ENCODE data around the gene HLA-A.
A peak's percentile ranks its signal among the peaks of the same experiment; 100 is the strongest.
"Not testable (repeated sequence)": the region's sequence is repeated elsewhere in the genome, so short reads cannot be mapped to it uniquely, and the experiment has no call there.

Gene HLA-A

DNA sequence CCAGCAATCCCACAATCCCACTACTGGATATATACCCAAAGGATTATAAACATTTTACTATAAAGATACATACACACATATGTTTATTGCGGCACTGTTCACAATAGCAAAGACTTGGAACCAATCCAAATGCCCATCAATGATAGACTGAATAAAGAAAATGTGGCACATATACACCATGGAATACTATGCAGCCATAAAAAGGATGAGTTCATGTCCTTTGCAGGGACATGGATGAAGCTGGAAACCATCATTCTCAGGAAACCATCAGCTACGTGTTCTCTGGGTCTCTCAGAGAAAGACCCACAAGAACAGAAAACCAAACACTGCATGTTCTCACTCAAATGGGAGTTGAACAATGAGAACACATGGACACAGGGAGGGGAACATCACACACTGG, 21.4 kb downstream of the HLA-A start:
- FAIRE-seq: not testable (repeated sequence)

DNA sequence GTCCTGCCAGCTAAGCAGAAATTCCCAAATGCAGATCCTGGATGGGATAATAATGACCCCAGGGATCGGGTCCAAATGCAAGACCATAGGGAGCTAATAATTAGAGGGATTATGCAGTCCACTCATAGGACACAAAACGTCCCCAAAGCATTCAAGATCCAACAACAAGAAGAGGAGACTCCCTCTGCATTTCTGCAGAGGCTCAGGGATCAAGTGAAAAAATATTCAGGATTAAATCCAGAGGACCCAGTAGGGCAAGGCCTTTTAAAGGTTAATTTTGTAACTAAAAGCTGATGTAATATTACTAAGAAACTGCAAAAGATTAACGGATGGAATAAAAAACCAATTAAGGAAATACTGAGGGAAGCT, 22.2 kb downstream of the HLA-A start:
- no peak for FAIRE-seq

DNA sequence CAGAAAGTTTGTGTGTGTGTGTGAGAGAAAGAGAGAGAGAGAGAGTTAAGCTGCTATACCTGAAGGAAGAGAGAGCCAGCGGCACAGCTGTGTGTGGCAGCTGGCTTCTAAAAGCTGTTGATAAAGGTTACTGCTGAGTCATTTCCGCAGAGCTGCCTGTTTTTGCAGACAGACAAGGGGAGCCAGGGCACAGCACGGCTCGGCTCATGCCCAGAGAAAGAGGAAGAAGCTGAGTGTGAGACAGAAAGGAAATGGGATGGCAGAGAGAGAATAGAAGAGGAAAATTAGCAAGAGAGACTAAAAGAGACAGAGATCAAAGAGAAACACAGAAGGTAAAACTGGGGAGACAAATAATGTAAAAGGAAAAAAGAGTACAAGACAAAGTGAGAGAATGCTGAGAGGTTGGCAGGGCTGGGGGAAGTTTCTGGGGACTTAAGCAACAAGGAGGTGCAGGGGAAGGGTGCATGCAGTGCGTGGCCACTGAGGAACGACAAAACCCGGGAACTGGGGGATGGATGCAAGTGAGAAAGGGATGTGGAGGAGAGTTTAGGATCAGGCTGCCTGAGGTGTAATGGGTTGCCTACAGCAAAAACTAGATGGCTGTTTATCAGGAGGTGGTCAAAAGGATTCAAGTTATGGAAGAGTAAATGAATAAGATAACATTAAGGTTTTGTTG, 22.7 kb downstream of the HLA-A start:
- FAIRE-seq: no peak

DNA sequence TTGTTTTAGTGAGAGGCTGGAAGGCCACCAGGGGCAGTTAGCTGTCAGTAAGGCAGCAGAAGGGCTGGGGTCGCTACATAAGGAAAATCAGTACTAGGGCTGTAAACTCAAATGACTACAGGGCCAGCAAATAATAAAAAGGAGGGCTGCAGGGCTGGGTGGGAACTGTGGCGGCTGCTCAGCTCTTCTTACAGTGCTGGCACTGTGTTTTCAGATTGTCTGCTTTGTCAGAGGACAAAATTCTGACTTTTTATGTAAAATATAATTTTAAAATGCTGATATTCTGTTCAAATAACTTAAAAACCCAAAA, 23.2 kb downstream of the HLA-A start:
- no peak for FAIRE-seq

DNA sequence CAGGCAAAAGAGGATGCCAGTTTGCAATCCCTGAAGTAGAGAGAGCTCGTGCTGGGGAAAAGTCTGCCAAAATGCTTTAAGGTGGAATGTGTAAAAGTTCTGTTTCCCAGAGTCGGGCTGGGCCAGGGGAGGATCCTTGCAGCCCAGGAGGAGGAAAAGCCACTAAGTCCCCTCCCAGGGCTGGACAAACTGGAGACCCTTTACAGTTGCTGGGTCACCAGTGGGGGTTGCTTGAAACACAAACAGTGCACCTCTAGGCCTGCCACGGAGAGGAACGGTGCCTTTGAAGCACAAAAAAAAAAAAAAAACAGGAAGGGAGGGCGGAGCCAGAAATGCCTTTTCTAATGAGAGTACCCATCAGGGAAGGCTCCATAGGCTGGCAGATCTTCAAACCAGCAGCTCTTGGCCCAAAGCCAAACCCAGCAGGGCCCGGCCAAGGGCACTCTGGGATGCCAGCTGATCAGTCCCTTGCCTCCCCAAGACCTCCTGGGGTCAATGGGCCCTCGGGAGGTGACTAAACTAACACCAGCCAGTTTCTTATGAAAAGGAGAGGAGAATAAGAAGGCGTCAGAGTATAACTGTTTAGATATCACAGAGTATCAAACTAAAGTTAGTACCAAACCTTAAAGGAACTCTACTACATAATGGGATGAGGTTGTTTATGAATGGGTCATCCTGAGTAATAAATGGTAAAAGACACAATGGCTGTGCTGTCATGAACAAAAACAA, 23.7 kb downstream of the HLA-A start:
- FAIRE-seq: no peak

DNA sequence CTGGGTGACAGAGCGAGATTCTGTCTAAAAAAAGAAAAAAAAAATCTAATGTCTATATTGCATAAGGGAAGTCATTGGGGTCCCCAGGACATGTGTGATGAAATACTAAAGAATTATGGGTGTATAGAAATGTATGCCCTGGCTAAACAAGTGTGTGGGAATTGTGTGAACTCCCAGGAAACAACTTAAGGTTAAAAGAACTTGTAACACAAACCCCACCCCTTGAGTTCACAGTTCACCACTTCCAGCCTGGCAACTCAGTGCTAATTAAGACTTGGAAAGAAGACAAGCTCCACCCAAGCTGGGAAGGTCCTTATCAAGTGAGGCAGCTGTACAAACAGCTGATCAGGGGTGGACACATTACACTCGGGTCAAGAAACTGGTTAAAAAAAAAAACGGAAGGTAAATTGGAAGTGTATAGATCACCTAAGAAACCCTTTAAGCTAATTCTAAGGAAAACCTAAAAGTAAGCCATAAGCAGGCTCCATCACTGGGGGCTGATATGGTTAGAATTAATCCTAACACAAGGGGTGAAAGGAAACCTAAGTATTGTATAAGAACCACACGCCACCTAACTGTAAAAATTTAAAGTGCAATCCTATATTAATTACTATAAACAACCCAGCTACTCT, 25.2 kb downstream of the HLA-A start:
- FAIRE-seq: no peak

DNA sequence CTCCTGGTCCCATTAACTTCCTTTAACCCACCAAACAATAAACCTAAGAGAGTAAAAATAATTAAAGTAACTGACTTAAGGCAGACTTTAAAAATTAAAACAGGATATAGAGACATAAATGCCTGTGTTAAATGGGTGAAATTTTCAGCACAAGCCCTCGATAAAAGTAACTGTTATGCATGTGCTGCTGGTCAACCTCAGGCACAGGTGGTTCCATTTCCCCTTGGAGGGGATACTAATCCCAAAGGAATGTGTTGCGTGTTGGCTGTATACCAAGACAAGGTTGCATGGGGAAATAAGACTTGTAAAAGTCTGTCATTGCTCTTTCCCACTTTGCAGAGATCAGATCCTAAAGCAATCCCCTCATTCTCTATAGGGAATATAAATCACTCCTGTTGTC, 25.8 kb downstream of the HLA-A start:
- FAIRE-seq: no peak

DNA sequence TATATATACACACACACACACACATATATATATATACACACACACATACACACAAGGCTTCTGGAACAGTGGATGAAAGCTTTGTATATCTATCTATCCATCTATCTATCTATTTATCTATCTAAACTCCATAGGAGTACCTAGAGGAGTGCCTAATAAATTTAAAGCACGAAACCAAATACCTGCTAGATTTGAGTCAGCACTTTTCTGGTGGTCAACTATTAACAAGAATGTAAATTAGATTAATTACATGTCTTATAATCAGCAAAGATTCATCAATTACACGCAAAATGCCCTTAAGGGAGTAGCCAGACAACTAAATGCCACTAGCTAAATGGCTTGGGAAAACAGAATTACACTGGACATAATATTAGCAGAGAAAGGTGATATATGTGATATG, 26.6 kb downstream of the HLA-A start:
- no peak for FAIRE-seq

DNA sequence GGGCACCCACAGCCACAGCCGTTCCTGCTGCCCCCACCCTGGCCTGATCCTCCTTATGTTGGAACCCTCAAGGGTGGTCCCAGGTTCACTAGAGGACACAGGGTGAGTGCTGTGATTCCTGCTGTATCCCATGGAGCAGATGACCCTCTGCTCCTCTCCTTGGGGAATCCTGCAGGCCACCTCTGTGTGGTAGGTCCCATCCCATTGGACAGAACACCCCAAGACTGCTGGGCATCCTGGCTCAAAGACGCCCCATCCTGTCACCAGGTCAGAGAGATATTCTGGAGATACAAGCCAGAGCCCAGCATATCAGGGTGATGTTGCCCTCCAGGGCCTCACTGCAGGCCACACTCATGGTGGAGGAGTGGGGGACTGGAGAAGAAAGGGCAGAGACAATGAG, 28.4 kb downstream of the HLA-A start:
- FAIRE-seq: no peak

DNA sequence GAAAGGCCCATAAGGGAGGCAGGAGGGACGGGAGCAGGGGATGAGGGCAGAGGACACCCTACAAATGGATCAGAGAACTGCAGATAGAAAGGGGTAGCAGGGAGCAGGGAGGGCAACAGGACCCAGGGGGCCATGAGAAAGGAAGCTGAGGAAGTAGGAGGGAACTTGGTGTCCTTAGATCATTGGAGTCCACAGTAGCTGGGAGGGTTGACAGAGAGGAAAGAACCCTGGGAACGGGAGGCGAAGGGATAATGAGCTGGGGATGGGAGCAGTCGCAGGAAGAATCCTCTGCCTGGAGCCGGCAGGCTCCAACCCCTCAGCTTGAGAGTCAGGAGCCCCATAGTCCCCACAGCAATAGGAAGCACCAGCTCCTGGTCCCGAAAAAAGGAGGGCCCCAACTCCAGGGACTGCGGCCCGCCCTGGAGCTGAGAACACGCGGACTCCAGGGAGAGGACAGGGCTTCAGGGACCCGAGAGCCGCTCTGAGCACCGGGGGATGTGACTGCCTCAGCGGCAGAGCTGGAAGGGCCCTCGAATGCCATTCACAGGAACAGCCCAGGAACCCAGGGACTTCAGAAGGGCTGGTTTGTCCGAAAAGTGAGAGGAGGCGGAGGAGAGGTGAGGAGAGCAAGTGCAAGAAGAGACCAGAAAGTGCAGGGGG, 32.7 kb downstream of the HLA-A start:
- FAIRE-seq: no peak

DNA sequence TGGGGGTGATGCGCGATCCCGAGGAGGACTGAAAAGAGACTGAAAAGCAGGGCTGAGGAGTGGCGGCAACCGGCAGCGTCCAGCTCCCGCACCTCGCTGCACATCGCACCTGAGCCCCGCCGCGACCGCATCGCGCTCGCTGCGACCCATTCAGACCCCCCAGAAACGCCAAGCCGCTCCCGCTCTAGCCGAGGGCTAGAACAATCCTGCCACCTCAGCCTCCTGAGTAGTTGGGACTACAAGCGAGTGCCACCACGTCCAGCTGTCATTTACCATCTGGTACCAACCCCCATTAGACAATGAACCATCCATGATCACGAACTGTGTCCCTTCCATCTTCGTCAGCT, 33.2 kb downstream of the HLA-A start:
- no peak for FAIRE-seq

DNA sequence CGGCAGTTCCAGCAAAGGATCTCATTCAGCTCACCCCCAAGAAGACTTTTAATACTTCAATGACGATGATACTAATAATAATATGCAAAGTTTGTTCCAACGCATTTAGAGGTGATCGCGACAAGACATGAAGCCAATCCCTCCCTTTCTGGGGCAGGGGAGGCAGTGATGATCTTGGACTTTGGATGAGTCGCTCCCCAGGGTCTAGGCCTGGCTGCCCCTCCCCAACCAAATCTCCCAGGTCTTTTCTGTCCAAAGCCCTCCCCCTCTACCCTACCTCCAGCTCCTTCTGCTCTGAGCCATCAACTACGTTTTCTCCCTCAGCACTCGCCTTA, 33.9 kb downstream of the HLA-A start:
- FAIRE-seq: no peak

DNA sequence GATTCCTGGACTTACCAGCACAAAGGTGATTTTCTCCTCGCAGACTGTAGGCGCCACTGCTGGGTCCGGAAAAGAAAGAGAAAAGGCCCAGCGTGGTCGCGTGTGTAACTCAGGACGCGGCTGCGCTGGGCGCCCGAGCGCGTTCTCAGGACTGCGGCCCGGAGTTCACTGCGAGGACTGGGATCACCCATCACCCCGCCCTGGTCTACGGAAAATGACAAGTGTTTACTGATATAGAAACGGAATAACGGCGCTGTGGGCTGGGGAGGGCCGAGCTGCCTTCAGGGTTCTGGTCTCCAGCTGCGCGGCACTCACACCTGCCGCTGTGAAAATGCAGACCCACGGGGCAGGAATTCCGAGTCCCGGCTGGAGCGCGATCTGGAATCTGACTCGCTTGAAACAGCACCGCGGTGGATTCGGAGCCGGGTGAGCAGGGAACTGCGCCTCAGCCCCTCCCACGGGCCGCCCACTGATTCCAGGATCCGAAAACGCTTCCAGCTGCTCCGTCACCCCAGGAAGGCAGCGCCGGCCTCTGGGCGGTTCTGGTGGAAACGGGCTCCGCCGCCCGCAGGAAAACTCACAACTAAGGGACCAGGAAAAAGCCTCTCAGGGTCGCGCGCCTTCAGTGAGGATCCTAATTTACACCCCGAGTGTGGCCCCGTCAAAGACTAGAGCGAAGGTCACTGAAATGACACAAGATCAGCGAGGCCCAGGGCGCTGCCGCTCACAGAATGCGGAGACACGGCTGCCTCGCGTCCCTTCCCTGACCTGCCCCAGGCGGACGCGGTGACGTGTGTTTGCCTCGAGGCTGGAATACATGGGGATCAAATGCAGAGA, 34.5 kb downstream of the HLA-A start:
- FAIRE-seq: peak; percentile 53

DNA sequence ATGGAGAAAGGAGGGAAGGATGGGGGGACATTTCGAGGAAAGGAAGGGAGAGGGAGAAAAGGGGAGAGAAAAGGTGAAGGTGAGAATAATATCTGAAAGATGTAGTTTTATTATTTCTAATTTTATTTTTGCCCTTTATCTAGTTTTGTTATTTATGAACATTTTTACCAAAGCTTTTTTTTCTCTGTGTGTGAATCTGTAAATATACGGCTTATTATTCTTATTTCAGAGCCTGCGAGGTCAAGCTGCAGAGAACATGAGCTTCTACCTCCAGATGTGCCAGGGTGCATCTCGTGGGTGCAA, 35.0 kb downstream of the HLA-A start:
- no peak for FAIRE-seq

DNA sequence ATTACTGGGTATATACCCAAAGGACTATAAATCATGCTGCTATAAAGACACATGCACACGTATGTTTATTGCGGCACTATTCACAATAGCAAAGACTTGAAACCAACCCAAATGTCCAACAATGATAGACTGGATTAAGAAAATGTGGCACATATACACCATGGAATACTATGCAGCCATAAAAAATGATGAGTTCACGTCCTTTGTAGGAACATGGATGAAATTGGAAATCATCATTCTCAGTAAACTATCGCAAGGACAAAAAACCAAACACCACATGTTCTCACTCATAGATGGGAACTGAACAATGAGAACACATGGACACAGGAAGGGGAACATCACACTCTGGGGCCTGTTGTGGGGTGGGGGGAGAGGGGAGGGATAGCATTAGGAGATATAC, 37.7 kb downstream of the HLA-A start:
- not testable (repeated sequence) for FAIRE-seq

DNA sequence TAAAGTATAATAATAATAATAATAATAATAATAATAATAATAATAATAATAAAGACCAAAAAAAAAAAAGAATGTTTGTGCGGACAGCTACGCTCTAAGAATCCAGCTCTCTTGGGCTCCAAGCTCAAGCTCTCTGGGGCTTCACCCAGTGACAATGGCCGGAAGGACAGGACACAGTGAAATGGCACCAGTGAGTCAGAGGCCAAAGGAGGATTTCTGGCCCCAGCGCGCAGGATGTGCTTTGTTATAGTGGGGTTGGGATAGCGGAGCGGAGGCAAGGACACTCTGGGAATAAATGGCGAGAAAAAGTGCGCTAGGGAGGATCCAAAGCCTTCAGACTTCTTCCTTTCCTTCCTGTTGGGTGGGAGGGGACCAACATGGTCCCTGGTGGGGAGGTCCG, 38.2 kb downstream of the HLA-A start:
- no peak for FAIRE-seq

DNA sequence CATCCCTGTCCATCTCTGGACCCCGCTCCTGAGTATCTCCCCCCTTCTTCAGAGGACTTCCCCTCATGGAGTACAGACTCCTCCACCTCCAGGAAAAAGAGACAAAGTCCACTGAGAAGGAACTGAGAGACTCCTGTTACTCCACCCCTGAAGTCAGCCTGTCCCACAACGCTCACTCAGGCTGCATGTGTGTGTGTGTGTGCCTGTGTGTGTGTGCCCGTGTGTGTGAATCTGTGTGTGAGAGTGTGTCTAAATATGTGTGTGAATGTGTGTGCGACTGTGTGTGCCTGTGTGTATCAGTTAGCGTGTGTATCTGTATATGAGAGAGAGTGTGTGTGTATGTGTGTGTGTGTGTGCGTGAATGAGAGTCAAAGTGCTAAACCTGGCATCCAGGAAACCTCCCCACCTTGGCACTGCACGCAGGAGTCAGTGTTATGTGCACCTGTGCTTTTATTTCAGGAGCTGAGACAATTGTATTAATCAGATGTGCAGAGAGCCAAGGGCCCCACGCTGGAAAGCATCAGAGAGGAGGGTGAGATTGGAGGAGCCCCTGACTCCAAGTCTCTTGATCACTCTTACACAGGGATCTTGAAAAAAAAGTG, 39.0 kb downstream of the HLA-A start:
- no peak for FAIRE-seq

DNA sequence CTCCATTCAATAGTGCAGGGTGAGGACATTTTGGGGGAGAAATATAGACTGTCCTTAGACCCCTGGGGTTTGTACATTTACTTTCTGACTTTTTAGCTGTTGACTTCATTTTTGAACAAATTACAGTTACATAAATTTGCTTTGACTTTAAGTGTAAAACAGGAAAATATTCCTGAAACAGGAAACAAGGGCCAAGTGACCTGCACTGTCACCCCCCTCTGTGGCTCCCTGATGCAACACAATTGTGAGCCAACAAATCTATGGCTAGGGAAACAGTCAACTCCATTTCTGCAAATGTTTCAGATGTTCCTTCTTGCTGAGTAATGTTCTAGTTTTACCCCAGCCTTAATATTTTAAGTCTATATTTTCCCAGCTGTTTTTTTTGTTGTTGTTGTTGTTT, 39.8 kb downstream of the HLA-A start:
- FAIRE-seq: no peak

DNA sequence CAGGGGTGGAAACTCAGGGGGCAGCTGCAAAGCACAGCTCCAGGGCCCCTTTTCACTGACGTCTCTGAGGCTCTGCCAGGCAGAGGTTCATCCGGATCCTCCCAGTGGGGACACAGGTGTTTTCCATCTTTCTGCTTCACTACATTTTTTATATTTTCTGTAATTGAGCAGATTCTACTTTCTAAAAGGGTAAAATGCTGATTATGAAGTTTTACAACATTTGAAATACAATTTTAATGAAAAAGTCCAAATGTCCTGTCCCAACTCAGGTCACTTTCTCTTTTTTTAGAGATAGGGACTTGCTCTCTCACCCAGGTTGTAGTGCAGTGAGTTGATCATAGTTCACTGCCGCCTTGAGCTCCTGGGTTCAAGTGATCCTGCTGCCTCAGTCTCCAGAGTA, 41.9 kb downstream of the HLA-A start:
- no peak for FAIRE-seq

DNA sequence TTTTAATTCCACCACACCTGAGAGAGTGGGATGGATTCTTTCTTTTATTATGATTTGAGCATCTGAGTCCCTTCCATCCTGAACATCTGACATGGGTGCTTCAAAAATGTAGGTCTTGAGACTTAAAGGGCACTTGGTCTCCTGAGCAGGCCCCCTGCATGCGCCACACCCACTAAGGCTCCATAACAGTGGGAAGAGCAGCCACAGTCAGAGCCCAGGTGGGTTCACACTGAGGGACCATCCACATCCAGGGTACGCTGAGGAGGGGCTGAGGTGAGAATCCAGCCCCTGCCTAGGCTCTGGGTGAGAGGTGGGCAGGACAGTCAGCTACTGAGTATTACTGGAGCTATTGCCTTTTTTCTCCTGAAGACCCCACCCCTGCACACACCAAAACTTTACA, 42.7 kb downstream of the HLA-A start:
- FAIRE-seq: no peak

DNA sequence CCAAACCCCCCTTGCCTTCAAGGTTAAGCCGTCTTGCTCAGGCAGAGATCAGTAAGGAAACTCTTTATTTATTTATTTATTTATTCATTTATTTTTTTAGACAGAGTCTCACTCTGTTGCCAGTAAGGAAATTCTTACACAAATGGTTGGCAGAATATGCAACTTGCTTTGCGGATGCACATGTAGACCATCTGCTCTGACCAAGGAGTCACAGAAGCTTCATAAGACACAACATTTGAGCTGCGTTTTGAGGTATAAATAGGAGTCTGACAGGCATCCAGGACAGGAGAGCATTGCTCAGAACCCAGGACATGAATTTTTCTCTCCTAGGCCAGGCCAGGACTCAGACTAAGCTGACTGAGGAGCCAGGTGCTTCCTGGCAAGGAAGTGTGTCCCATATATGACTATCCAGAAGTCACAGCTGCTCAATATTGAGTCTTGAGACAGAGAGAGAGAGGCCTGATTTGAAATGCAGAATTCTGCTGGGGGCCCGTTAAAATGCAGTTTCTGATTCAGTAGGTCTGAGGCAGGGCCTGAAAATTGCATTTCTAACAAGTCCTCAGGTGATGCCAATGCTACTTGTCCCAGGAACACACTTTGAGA, 43.9 kb downstream of the HLA-A start:
- FAIRE-seq: no peak

DNA sequence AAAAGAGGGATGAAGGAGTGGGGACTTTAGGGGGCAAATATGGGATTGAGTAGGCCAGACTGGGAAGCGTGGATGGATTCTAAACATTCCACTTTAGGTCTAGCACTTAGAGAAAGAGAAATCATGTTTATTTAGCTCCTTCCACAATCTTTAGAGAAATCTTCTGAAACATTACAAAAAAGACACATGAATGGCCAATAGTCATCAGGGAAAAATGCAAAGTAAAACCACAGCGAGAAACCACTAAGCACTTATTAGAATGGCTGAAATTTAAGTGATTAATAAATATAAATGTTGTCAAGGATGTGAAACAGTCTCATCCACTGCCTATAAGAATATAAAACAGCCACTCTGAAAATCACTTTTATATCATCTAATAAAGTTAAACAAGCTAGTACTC, 46.9 kb downstream of the HLA-A start:
- FAIRE-seq: no peak

DNA sequence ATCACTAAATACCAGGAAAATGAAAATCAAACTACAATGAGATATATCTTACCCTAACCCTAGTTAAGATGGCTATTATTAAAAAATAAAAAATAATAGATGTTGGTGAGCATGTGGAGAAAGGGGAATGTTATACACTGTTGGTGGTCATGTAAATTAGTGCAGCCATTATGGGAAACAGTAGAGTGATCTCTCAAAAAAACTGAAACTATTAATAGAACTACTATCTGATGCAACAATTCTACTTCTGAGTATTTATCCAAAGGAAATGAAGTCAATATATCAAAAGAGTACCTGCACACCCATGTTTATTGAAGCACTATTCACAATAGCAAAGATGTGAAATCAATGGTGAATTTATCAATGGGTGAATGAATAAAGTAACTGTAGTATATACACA, 48.6 kb downstream of the HLA-A start:
- no peak for FAIRE-seq
